GM18951 (cell line): ENCODE results near the gene TBC1D10B.

Experiments
- POLR2A ChIP-seq: IDR thresholded peaks from 4 replicates; pipeline ENCODE4 v1.6.1; 2011; ENCODE audit warnings: mild to moderate bottlenecking; ENCODE audit not compliant: insufficient read length, insufficient read depth; ENCODE audit errors: extremely low read depth
- in situ Hi-C: fragments of 300-500 bp; cut with MboI; formaldehyde crosslinking; loops from one replicate; pipeline ENCODE4 v1.12.0; 2022; ENCODE audit warnings: low sequenced_read_pairs, mixed read lengths, inconsistent platforms; ENCODE audit not compliant: unreplicated experiment

Gene TBC1D10B

GRCh38 chr16:30395155-30395991 lies 25.1 kb upstream of the TBC1D10B start, which contains the start of gene ZNF48:
TSS of gene ZNF48 (plus strand) at chr16:30395420. CDS start at chr16:30395795, 375 bp downstream.
- TF ChIP-seq POLR2A, result peak; percentile 73
- in situ Hi-C loops, result no loop called here

GRCh38 chr16:30394592-30395154 lies 24.4 kb upstream of the TBC1D10B start:
- TF ChIP-seq POLR2A, result no peak
- in situ Hi-C loops, result no loop called here

GRCh38 chr16:30383521-30383920 lies 13.2 kb upstream of the TBC1D10B start:
- TF ChIP-seq POLR2A, result no peak
- in situ Hi-C loops, result no loop called here

GRCh38 chr16:30382111-30382881 lies 12.0 kb upstream of the TBC1D10B start, which contains the start of gene SEPTIN1:
TSS of gene SEPTIN1 (minus strand) at chr16:30382561. CDS start at chr16:30382542, 19 bp downstream.
- in situ Hi-C loops, result no loop called here
- peak; percentile 76 for TF ChIP-seq POLR2A

GRCh38 chr16:30381291-30382041 lies 11.2 kb upstream of the TBC1D10B start:
- TF ChIP-seq POLR2A, result no peak
- in situ Hi-C loops, result no loop called here

- no peak for TF ChIP-seq POLR2A
- in situ Hi-C loops, result no loop called here
Measured at GRCh38 chr16:30380803-30381208, 10.5 kb upstream of the TBC1D10B start.

- in situ Hi-C loops, result no loop called here
Measured at GRCh38 chr16:30380072-30380802, 9.9 kb upstream of the TBC1D10B start.

GRCh38 chr16:30379158-30379783 lies 9.0 kb upstream of the TBC1D10B start:
- no peak for TF ChIP-seq POLR2A
- in situ Hi-C loops, result no loop called here

More at GRCh38 chr16:30380072-30380802, 9.9 kb upstream of the TBC1D10B start:
- TF ChIP-seq POLR2A, result no peak

- in situ Hi-C loops, result no loop called here
- peak; percentile 78 for TF ChIP-seq POLR2A
Measured at GRCh38 chr16:30378236-30379157, 8.2 kb upstream of the TBC1D10B start.

GRCh38 chr16:30377812-30378235 lies 7.5 kb upstream of the TBC1D10B start:
- peak; percentile 56 for TF ChIP-seq POLR2A
- in situ Hi-C loops, result no loop called here
